ENCODE data around the gene NTRK2.

Gene NTRK2

GRCh38 chr9:84744195-84744594 is 74.7 kb downstream of the NTRK2 start:
- Histone ChIP-seq H3K27me3 (ENCODE audit: control insufficient read depth, low read length) (no peaks in the 10 kb centered on the region), H3K9me2 (replicated peaks; ENCODE audit: control insufficient read depth, low read length) (no peaks in the 10 kb centered on the region), H4K20me1 (ENCODE audit: control insufficient read depth, insufficient read depth, low read depth, low read length) (no peaks in the 10 kb centered on the region), H3K36me3 (ENCODE audit: control insufficient read depth, low read length) (no peaks in the 10 kb centered on the region), H3K27ac (ENCODE audit: low read depth, low read length) (no peak overlapping the region), H3K9me3 (ENCODE audit: control insufficient read depth, insufficient read depth, low read length) (no peaks in the 10 kb centered on the region), H3F3A (ENCODE audit: control insufficient read depth, insufficient read depth) (no peaks in the 10 kb centered on the region), H3K4me1 (ENCODE audit: control insufficient read depth, low read length) (no peaks in the 10 kb centered on the region), H3K4me2 (ENCODE audit: low read length) (no peak overlapping the region), H3K4me3 (ENCODE audit: low read length) (no peak overlapping the region), H3K79me2 (ENCODE audit: control insufficient read depth, low read length) (no peaks in the 10 kb centered on the region)
- TF ChIP-seq CTCF (IDR thresholded peaks at IDR 0.05; ENCODE audit: low read depth, low read length, poor library complexity, severe bottlenecking), result no peak
- TF ChIP-seq EZH2phosphoT487 (IDR thresholded peaks at IDR 0.05; ENCODE audit: borderline replicate concordance, low read length), result no peak

GRCh38 chr9:84744726-84745125 is 75.2 kb downstream of the NTRK2 start:
- Histone ChIP-seq H3K79me2 (ENCODE audit: control insufficient read depth, low read length) (no peaks in the 10 kb centered on the region), H3K9me2 (replicated peaks; ENCODE audit: control insufficient read depth, low read length) (no peaks in the 10 kb centered on the region), H3K4me3 (ENCODE audit: low read length) (no peak overlapping the region), H3K9me3 (ENCODE audit: control insufficient read depth, insufficient read depth, low read length) (no peaks in the 10 kb centered on the region), H3K27ac (ENCODE audit: low read depth, low read length) (no peak overlapping the region), H4K20me1 (ENCODE audit: control insufficient read depth, insufficient read depth, low read depth, low read length) (no peaks in the 10 kb centered on the region), H3K36me3 (ENCODE audit: control insufficient read depth, low read length) (no peaks in the 10 kb centered on the region), H3K4me2 (ENCODE audit: low read length) (no peak overlapping the region), H3K4me1 (ENCODE audit: control insufficient read depth, low read length) (no peaks in the 10 kb centered on the region), H3K27me3 (ENCODE audit: control insufficient read depth, low read length) (no peaks in the 10 kb centered on the region), H3F3A (ENCODE audit: control insufficient read depth, insufficient read depth) (no peaks in the 10 kb centered on the region)
- TF ChIP-seq EZH2phosphoT487 (IDR thresholded peaks at IDR 0.05; ENCODE audit: borderline replicate concordance, low read length) (no peak), CTCF (IDR thresholded peaks at IDR 0.05; ENCODE audit: low read depth, low read length, poor library complexity, severe bottlenecking) (no peak)

GRCh38 chr9:84748112-84748511 is 78.6 kb downstream of the NTRK2 start:
- no peak overlapping the region for H3K4me3 ChIP-seq (ENCODE audit: low read length)
- H3K27ac ChIP-seq (ENCODE audit: low read depth, low read length), result no peak overlapping the region
- H3K36me3 ChIP-seq (ENCODE audit: control insufficient read depth, low read length), result no peaks in the 10 kb centered on the region
- H3K79me2 ChIP-seq (ENCODE audit: control insufficient read depth, low read length), result no peaks in the 10 kb centered on the region
- H3F3A ChIP-seq (ENCODE audit: control insufficient read depth, insufficient read depth), result no peaks in the 10 kb centered on the region
- no peaks in the 10 kb centered on the region for H3K27me3 ChIP-seq (ENCODE audit: control insufficient read depth, low read length)
- H3K4me2 ChIP-seq (ENCODE audit: low read length), result no peak overlapping the region
- H3K9me3 ChIP-seq (ENCODE audit: control insufficient read depth, insufficient read depth, low read length), result no peaks in the 10 kb centered on the region
- no peak for TF ChIP-seq EZH2phosphoT487 (IDR thresholded peaks at IDR 0.05; ENCODE audit: borderline replicate concordance, low read length)
- TF ChIP-seq CTCF (IDR thresholded peaks at IDR 0.05; ENCODE audit: low read depth, low read length, poor library complexity, severe bottlenecking), result no peak
- no peaks in the 10 kb centered on the region for H4K20me1 ChIP-seq (ENCODE audit: control insufficient read depth, insufficient read depth, low read depth, low read length)
- no peaks in the 10 kb centered on the region for H3K4me1 ChIP-seq (ENCODE audit: control insufficient read depth, low read length)
- H3K9me2 ChIP-seq (replicated peaks; ENCODE audit: control insufficient read depth, low read length), result no peaks in the 10 kb centered on the region
